ENCODE data around the gene INPP4B.
A peak's percentile ranks its signal among the peaks of the same experiment; 100 is the strongest.

The INPP4B gene

DNA sequence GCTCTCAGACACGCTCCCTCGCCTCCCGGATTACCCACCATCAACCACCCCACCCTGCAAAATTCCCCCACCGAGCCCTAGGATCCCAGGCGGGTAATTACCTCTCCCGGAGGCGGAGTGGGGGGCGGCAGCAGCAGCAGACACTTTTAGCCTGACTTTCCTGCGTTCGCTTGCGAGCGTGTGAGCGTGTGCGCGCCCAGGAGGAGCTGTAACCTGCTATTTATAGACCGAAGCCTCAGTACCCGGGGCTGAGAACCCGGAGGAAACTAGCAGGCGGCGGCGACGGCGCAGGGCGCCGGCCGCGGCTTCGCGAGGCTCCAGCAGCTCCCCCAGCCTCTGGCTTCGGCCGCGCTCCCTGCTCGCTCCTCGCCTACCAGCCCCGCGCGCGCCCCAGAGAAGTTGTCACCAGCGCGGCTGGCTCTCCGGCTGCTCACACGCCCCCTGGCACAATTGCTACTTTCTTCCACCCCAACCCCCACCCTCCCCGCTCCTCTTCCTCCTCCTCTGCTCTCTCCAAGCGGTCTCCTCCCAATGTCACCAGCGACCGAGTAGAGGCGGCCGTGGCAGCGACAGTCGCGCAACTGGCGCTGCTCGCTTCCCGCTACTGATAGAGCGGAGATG, at the start of gene INPP4B:
INPP4B (minus strand) TSS at position 194 of the 621 bp plus-strand sequence.
- DNase-seq: peak; percentile 23

DNA sequence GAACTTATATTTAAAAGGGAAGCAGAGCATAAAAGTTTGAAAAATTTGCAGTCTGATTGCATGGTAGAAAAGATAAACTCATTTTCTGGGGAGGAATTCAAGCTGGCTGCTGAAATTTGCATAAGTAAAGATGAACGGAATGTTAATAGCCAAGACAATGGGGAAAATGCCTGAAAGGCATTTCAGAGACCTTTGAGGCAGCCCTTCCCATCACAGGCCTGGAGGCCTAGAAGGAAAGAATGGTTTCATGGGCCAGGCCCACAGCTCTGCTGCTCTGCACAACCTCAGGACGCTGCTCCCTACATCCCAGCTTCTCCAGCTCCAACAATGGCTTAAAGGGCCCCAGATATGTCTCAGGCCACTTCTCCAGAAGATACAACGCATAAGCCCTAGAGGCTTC, 46.9 kb upstream of the INPP4B start:
- no peak for DNase-seq

DNA sequence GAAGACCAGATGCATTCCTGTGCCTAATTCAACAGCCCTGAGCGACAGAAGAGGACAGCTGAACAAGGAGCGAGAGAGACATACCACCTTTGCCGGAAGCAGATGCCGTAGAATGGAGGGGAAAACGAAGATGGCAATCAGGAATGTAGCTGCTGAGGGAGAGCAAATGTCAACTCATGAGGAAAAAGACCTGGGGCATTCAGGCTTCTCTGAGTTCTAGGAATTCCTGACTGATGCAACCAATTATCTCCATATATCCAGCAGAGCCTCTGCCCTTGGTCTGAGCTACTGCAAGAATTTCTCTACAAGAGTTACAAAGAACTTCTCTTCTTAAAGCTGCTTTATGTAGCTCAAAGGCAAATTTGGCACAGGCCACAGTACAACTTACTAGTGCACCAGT, 40.5 kb upstream of the INPP4B start:
- no peak for DNase-seq

DNA sequence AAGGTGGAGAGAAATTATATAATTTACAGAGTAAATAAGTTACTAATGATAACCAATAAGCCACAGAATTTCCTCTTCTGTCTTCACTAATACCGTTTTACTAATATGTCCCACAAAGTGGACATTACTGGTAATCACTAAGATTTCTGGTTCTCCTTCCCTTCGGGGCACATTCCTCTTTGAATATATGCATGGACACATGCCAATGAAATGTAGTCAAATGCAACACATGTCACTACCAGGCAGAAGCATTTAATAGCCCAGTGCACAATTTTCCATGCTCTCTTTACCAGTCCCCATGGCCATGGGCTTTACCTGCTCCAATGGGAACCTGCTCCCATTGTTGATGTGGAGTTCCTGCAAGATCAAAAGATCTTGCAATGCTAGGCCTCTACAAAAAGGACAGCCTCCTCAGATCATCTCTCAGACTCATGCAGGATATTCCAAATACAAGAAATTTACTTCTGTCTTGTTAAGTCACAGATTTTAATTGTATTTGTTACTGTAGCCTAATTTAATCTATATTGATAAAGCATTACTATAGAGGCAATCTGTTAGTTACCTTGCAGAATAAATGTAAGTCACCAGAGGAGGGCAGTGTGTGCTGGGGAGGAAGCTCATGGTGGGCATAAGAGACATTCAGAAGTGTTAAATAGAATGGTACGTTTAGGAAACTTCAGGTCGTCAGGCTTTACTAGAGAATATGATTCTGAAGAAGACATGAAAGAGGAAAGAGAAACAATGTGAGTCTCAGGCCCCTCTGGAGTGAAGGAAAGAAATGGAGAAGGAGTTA, 37.1 kb upstream of the INPP4B start:
- DNase-seq: no peak

DNA sequence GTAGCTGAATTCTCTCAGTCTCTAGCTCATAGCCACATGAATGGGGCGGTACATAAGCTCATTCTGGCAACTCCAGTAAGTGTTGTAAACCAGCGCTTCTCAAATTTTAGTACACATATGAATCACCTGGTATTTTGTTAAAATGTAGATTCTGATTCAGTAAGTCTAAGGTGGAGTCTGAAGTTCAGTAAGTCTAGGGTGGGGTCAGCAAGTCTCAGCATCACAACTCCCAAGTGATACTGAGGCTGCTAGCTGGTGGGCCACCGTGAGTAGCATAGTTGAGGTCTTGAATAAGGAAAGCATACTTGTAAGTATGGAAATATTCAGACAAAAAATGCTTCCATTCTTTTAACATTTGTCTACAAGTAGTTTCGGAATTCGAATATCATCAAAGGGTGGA, 36.1 kb upstream of the INPP4B start:
- no peak for DNase-seq

DNA sequence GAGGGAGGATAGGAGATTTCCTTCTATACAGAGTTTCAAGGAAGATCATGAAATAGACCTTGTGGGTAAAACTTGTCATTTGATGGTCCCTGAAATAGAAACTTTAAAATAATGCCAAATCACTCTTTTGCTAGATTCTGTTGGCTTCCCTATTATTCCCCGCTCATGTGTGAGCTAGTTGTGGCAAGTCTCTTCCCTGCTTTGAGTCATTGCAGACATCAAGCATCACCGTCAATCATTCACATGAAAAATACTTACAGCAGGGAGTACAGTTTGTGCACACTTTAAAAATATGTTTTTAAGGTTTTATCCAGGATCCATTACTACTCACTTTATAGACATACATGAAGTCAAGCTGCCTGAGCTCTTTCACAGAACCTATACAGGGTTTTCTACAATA, 35.2 kb upstream of the INPP4B start:
- DNase-seq: no peak

DNA sequence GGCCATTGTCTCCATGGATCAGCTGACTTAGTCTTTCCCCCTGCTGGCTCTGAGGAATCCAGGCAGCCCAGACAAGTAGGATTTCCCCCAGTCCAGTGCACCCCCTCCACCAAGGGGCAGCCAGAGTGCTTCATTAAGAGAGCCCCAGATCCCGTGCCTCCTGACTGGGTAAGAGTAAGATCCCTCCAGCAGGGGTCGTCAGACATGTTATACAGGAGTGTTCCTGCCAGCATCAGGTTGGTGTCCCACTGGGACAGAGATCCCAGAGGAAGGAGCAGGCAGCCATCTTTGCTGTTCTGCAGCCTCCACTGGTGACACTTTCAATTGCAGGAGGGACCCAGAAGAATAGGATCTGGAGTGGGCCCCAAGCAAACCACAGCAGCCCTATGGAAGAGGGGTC, 29.0 kb upstream of the INPP4B start:
- DNase-seq: no peak

DNA sequence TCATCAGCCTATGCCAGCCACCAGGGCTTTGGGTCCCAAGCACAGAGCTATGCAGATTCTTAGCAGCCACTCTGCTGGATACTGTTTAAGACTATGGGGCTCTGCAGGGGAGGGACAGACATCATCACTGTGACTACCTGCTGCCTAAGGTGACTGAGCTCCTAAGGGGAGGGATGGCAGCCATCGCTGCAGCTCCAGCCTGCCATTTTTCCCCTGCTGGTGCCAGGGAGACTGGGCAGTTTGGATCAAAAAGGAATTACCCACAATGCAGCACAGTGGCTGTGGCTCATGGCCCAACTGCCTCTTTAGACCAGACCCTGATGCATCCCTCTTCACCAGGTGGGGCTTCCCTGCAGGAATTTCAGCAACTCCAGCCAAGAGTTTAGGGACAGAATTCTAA, 28.6 kb upstream of the INPP4B start:
- DNase-seq: no peak

DNA sequence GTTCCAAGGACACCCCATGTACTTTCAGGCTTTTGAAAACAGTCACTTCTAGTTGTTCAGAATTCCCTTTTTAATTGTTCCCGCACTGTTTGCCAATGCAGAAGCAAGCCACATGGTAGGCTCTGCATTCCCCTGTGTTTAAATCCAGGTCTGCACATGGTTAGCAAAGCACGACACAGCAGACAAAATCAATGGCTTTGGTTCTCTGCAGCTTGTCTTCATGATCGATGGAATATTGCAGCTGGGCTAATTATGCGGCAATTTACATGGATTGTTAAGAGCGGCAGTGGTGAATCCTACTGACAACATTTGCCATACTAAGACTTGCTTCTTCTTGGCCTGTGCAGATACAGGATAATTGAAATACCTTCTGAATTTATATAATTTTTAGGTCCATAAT, 20.6 kb upstream of the INPP4B start:
- DNase-seq: no peak

DNA sequence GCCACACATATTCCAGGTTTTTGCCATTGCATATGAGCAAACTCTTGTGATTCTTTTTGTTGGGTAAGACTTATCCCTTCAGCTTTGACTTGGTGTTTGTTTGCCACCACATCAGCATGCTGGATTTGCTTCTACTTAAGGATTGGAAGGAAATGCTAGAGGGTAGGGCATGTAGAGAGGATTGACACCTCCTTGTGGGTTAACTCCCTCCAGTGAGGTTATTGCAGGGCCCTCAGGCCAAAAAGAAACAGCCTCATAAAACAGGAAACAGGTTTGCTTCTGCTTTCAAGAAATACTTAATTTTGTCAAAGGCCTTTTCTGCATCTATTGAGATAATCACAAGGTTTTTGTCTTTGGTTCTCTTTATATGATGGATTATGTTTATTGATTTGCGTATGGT, 15.2 kb upstream of the INPP4B start:
- no peak for DNase-seq

DNA sequence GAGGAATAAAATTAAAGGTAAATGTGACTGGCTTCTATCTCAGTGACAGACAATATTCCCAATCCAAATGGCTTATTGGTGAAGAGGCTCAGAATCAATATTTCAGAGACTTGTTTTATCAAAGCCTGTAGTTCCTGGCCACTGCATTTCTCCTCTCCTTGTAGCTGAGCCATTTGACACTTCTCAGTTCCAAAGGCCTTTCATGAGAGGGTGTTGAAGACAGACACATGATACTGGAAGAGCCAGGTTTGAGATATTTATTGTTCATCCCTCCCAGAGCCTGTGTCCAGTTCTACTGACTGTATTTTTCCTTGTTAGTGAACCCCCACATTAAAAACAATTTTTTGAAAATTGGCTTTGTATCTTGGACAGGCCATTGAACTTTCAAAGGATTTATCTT, 12.9 kb upstream of the INPP4B start:
- no peak for DNase-seq

DNA sequence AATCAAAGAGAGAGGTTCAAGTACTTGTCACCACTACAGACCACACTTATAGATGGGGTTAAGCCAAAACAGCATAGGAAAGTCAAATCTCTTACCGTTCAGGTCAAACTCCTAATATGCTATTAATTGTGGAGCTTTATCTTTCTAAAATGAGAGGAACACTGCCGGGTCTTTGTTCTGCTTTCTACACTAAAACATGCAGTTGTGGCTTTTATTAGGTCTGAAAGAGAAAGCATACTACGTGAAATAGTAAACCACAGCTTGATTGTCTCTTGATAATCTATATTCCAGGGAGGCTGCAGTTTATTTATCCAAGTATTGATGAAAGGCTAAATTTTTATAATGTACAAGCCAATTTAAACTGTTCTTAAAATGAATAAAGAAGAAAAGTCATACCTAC, 12.3 kb upstream of the INPP4B start:
- no peak for DNase-seq

DNA sequence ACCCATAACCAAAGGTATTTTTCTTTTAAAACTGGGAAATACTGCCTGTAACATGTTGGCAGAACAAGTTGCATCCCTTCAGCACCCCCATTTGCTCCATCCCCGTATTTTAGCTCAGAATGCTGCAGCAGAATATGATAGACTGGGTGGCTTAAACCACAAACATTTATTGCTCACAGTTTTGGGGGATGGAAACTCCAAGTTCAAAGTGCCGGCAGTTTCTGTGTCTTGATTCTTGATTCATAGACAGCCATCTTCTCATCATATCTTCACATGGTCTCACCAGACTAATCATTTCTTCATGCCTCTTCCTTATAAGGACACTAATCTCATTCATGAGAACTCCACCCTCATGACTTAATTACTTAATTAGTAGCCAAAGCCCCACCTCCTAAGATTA, 10.5 kb upstream of the INPP4B start:
- no peak for DNase-seq

DNA sequence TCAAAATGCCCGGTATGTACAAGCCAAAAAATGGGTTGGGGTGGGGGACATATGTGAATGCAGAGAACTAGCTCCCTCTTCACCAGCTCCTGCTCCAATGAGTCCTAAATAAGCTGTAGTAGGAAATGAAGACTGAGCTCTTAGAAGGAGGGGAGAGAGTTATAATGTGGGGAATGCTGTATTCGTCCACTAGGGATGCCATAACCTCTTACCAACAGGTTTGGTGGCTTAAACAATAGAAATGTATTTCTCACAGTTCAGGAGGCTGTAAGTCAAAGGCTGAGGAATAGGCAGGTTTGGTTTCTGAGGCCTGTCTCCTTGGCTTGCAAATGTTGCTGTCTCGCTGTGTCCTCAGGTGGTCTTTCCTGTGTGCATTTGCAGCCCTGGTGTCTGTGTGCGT, 4.4 kb upstream of the INPP4B start:
- DNase-seq: no peak

DNA sequence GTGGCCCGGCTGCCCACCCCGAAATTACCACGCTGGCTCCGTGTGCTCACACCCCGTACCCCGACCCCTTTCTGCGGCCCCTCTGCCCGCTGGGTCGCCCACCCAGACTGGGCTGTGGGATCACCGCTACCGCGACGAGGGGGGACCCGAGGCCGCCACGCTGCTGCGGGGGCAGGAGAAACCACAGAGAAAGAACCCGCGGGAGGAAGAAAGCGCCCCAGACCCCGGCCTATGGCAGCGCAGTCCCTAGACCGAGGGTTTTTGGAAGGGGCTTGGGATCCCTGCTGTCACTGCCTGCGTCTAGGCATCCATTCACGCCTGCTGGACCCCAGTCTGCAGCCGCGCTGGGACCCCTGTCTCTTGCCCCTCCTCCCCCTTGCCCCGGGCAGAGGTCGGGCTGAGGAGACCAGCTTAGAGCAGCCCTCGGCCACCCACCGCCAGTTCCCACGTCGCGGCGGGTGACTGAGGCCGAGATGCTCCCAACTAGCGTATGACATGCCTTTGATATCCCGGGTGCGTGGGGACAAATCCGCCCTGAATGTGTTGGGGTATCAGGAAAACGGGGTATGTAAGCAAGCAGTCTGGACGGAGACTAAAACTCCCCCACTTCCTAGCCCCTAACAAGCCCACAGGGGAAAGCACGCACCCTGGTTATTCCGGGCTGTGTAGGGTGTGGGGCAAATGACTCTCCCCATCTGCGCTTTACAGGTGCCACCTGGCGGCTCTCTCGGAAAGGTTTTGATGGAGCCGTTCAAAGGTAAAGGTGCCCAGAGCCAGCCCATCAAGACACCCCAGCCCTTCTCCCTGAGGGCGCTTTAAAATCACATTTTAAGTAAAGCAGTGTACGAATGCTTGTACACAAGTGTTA, 862 bp upstream of the INPP4B start:
- DNase-seq: peak; percentile 14

DNA sequence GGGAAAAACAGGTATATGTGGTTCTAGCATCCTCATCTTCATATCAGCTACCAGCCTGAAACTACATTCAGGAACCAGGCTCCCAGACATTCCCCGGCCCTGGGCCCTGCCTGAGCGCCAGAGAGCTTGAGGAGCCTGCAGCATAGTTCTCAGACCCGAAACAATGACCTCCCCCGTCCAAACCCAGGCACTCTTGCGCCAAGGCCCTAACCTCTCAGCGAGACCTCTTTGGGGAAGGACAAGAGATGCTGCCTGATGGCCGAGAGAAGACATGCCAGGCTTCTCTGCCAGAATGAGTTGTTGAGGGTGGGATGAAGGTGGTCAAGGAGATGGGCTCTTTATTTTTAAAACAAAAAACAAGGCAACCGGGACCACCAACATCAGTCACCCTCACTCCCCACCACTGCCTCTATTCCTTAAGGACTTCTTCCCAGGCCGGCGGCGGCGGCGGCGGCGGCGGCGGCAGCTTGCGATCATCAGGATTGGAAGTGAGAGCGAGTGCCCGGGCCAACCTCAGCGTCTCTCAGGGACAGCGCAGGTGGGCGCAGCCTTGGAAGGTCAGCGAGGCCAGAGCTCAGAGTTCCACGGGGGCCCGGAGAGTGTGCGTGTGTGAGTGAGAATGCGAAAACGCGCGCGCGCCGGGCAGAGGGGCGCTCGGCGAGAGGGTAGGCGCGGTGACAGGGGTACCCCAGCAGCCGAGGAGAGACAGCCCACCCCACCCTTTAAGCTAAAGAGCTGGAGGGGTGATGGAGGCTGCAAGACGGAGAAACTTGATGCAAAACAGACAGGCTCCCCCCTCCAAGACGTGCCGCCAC, 601 bp downstream of the INPP4B start:
- no peak for DNase-seq

DNA sequence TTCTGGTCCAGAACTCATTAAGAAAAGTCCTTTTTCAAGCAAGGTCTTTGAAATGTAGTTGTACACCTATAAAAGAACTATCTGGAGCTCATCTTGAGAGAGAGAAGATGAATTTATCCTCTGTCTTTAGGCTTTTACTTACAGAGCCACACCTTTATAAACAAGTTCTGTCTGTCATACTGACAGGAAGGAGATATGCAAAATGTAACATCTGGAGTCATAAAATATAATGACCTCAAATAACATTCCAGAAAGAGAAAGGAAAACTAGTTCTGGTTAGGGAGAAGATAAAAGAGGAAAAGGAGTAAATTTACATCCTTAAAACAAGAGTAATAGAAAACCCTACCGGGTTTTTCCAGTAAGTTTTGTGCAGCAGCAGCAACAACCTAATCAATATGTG, 1.3 kb downstream of the INPP4B start:
- DNase-seq: no peak

DNA sequence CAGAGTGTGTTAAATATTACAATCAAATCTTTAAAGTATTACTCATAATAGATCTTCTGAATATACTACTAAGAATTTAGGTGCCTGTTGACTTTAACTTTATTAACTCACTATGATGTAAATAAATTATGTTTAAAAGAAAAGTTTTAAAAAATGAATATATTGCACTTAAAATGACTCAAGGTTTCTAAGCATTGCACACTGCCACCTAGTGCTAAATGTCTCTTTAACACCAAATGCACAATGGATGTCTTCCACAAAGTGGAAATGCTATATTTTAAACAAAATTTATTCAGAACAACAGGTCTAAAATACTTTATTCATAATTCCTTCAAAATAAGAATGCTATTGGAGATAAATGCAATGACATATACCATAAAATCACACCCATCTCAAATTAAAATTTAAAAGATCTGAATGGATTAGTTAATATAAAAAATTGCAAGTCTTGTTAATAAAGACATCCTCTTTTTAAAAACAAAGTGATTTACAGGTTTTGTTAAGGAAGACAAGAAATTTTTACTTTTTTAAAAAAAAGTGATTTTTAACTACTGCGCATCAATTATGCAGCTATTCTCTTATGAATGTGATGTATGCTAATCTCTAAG, 5.5 kb downstream of the INPP4B start:
- peak; percentile 25 for DNase-seq

DNA sequence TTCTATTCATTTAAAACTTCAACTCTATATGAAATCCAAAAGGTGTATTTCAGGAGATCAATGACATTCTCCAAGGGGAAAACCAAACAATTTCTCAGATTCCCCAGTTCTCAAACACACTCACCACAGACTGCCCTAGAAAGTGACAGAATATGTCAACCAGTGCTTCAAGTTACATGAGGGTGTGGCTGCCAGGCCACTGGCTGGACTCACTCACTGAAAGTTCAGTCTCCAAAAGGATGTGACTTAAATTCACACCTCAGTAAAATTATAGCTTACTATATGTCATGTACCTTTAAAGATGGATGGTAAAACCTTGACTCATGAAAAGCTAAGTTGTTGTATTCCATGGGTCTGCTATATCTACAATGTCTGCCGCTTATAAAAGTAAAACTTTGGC, 7.3 kb downstream of the INPP4B start:
- no peak for DNase-seq

DNA sequence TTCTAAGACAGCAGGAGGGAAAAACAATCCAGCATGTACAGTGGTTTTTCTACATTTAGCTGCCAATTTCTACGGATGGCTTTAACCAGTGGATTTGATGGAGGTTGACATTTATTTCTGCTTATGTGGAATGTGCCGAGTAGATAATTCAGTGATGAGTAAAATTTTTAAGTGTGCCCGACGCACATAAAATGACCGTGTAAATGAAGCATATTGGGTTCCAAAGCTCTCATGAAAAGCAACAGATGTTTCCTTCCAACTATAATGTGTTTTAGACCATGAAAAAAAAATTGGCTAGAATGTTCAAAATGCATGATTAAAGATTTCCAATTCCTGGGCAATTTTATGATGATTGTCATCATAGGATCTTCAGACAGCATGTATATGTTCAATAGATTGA, 14.1 kb downstream of the INPP4B start:
- peak; percentile 62 for DNase-seq

DNA sequence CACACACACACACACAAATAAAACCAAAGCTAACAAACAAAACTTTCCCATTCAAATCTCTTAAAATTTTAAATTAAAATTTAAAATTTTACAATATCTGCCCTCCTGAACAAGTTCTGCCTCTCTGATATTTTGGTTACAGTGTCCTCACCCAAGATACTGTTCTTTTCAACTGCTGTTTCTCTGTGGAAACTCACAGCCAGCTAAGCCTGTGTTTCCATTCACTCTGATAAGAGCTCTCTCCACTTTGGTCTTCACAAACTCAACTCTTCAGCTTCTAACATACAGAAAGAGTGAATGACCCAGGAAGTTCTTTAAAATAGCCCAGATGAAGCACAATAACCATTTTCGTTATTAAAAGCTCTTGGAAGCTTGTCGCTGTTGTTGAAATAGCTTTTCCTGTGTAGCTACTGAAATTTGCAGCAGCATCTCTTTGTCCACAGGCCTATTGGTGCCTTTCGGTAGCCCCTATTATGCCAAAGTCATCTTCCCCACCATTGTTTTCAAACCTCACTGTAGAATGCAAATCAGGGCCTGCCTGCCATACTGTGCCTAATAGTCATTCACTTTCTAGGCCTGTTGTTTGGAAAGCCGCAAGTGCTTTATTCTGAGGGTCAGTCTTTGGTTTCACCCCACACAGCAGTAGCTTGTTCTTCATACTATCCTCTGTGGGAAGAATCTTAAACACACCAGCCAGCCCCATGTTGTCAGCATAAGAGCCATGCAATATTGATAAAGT, 19.4 kb downstream of the INPP4B start:
- DNase-seq: no peak

DNA sequence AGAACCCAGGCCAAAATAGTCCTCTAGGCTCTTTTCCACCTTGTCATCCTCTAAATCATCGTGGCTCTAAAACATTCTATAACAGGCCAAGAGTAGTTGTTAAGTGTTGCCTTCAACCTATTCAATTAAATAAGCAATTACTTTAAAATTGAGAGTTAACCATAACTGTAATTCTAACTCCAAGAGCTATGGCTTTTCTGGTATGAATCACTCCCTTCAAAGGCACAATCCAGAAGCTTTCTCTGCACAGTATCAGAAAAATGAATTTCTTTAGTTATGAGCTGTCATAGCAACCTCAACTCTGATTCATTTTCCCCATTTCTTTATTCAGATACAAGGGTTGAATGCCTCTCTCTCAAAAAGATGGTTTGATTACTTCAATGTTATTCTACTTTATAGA, 21.7 kb downstream of the INPP4B start:
- no peak for DNase-seq

Data from NCI-H446 treated with DMSO at 0.1 percent for 48 hours (cell line).